Measurements from ENCODE around the gene ALG14. TPM values are rescaled to one million over a fixed set of nuclear protein-coding genes. Genes with fewer than 3 reads are reported as not detected.

ALG14 gene
- total RNA-seq, 1 donor from 2014 or later, result 0.92 TPM

- H3K27me3 ChIP-seq (ENCODE audit: control insufficient read depth, insufficient read depth, low read length), result no peaks in the 10 kb centered on the region
- H3K4me3 ChIP-seq (ENCODE audit: low read depth, low read length), result no peak overlapping the region
- no peaks in the 10 kb centered on the region for H3K36me3 ChIP-seq (ENCODE audit: control insufficient read depth, insufficient read depth, low read length)
- TF ChIP-seq CTCF (IDR thresholded peaks at IDR 0.05; ENCODE audit: insufficient read depth, low read length, poor library complexity, severe bottlenecking), result no peak
- no peak for DNase-seq (ENCODE audit: low read depth)
Observed at GRCh38 chr1:95085376-95085775, 12.6 kb upstream of the ALG14 start.

GRCh38 chr1:95084317-95085176, 11.8 kb upstream of the ALG14 start:
- no peaks in the 10 kb centered on the region for H3K36me3 ChIP-seq (ENCODE audit: control insufficient read depth, insufficient read depth, low read length)
- no peak for DNase-seq (ENCODE audit: low read depth)
- TF ChIP-seq CTCF (IDR thresholded peaks at IDR 0.05; ENCODE audit: insufficient read depth, low read length, poor library complexity, severe bottlenecking), result peak; percentile 79

GRCh38 chr1:95080879-95081278, 8.1 kb upstream of the ALG14 start:
- no peak for DNase-seq (ENCODE audit: low read depth)

More at GRCh38 chr1:95084317-95085176, 11.8 kb upstream of the ALG14 start:
- Histone ChIP-seq H3K4me3 (ENCODE audit: low read depth, low read length) (no peak overlapping the region), H3K27me3 (ENCODE audit: control insufficient read depth, insufficient read depth, low read length) (no peaks in the 10 kb centered on the region)

GRCh38 chr1:95080446-95080845, 7.7 kb upstream of the ALG14 start:
- TF ChIP-seq CTCF (IDR thresholded peaks at IDR 0.05; ENCODE audit: insufficient read depth, low read length, poor library complexity, severe bottlenecking), result no peak
- Histone ChIP-seq H3K36me3 (ENCODE audit: control insufficient read depth, insufficient read depth, low read length) (no peaks in the 10 kb centered on the region), H3K4me3 (ENCODE audit: low read depth, low read length) (no peak overlapping the region), H3K27me3 (ENCODE audit: control insufficient read depth, insufficient read depth, low read length) (no peaks in the 10 kb centered on the region)
- DNase-seq (ENCODE audit: low read depth), result no peak

More at GRCh38 chr1:95080879-95081278, 8.1 kb upstream of the ALG14 start:
- no peaks in the 10 kb centered on the region for H3K36me3 ChIP-seq (ENCODE audit: control insufficient read depth, insufficient read depth, low read length)
- TF ChIP-seq CTCF (IDR thresholded peaks at IDR 0.05; ENCODE audit: insufficient read depth, low read length, poor library complexity, severe bottlenecking), result no peak
- H3K4me3 ChIP-seq (ENCODE audit: low read depth, low read length), result no peak overlapping the region
- no peaks in the 10 kb centered on the region for H3K27me3 ChIP-seq (ENCODE audit: control insufficient read depth, insufficient read depth, low read length)

GRCh38 chr1:95076034-95076433, 3.3 kb upstream of the ALG14 start:
- no peaks in the 10 kb centered on the region for H3K36me3 ChIP-seq (ENCODE audit: control insufficient read depth, insufficient read depth, low read length)
- H3K4me3 ChIP-seq (ENCODE audit: low read depth, low read length), result no peak overlapping the region
- no peaks in the 10 kb centered on the region for H3K27me3 ChIP-seq (ENCODE audit: control insufficient read depth, insufficient read depth, low read length)
- no peak for DNase-seq (ENCODE audit: low read depth)
- TF ChIP-seq CTCF (IDR thresholded peaks at IDR 0.05; ENCODE audit: insufficient read depth, low read length, poor library complexity, severe bottlenecking), result no peak

Measured in kidney epithelial cell (primary cell).